Peyer's patch (tissue), 4 donors: Measurements from ENCODE around the gene TMEM92. TPM values are rescaled to one million over a fixed set of nuclear protein-coding genes. Genes with fewer than 3 reads are reported as not detected.
"Not testable (repeated sequence)": the region's sequence is repeated elsewhere in the genome, so short reads cannot be mapped to it uniquely, and the experiment has no call there.

ENCODE experiments used
- DNase-seq, 3 donors: peaks; one replicate each; pipeline ENCODE4 v3.0.0-alpha.2; 2017 to 2019
- H3K27ac ChIP-seq, 4 donors: fragments of 200-600 bp; sonication (generic); one replicate each; pipeline ENCODE4 v1.5.1; 2016 to 2019
- H3K27me3 ChIP-seq, 2 donors: fragments of 200-600 bp; sonication (generic); one replicate each; pipeline ENCODE4 v1.5.1; 2019
- H3K36me3 ChIP-seq, 3 donors: fragments of 200-600 bp; sonication (generic); one replicate each; pipeline ENCODE4 v1.5.1; 2016 to 2019
- H3K4me1 ChIP-seq, 4 donors: fragments of 200-600 bp; sonication (generic); one replicate each; pipeline ENCODE4 v1.5.1; 2016 to 2019
- H3K4me3 ChIP-seq, 4 donors: fragments of 200-600 bp; sonication (generic); 1 replicate in 3 of 4; 2 replicates in 1 of 4; pipeline ENCODE4 v1.5.1; 2016 to 2019; ENCODE audit warnings: mild to moderate bottlenecking in 1 of 4
- H3K9me3 ChIP-seq, 4 donors: fragments of 200-600 bp; sonication (generic); one replicate each; pipeline ENCODE4 v1.5.1; 2016 to 2019; ENCODE audit warnings: mild to moderate bottlenecking in 1 of 4
- POLR2A ChIP-seq, 2 donors: fragments of 450-650 bp; IDR thresholded peaks; one replicate each; pipeline ENCODE4 v1.5.1; 2017; ENCODE audit warnings: antibody characterized with exemption in 2 of 2, mild to moderate bottlenecking in 2 of 2, moderate library complexity in 2 of 2
- total RNA-seq, 4 donors: library from RNA; depleted of rRNA; stranded (reverse); fragments of >200 nt; gene quantifications; one replicate each; pipeline ENCODE4 v1.1.0, GENCODE V29; 2016
- TF ChIP-seq, protein P1 (sequence below), 6 experiments: fragments of 450-650 bp in 4 of 6; fragments of 200-600 bp in 2 of 6; sonication (generic) in 1 of 6; IDR thresholded peaks; one replicate each; pipeline ENCODE4 v1.5.1; 2017 to 2019; ENCODE audit warnings: antibody characterized with exemption in 6 of 6, mild to moderate bottlenecking in 3 of 6, moderate library complexity in 1 of 6

The TMEM92 gene
- total RNA-seq, 4 donors from 2014 or later: 0.83 to 86.0 (median 50.6) TPM

DNA sequence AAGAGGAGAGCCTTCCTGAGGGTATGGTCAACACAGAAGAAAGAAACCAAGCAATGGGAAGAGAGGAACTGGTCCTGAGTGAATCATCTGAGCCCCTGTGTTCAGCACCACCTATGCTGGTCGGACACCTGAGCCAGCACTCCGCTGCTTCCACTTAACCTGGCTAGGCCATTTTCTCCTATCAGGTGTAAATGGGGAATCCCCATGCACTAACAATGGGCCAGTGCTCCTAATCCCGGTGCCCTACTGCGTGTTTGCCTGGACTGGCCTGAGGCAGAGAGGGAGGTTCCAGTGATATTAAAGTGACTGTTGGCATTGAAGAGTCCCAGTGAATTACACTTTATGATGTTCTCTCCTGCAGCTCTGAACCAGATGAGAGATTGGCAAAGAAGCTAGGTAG is 37.2 kb downstream of the TMEM92 start:
- Histone ChIP-seq H3K9me3 (no peaks in the 10 kb centered on the region), H3K4me3 (no peak overlapping the region), H3K27me3 (no peaks in the 10 kb centered on the region), H3K36me3 (no peaks in the 10 kb centered on the region), H3K4me1 (no peaks in the 10 kb centered on the region), H3K27ac (no peak overlapping the region)
- no peak for DNase-seq
- TF ChIP-seq, protein P1, sequence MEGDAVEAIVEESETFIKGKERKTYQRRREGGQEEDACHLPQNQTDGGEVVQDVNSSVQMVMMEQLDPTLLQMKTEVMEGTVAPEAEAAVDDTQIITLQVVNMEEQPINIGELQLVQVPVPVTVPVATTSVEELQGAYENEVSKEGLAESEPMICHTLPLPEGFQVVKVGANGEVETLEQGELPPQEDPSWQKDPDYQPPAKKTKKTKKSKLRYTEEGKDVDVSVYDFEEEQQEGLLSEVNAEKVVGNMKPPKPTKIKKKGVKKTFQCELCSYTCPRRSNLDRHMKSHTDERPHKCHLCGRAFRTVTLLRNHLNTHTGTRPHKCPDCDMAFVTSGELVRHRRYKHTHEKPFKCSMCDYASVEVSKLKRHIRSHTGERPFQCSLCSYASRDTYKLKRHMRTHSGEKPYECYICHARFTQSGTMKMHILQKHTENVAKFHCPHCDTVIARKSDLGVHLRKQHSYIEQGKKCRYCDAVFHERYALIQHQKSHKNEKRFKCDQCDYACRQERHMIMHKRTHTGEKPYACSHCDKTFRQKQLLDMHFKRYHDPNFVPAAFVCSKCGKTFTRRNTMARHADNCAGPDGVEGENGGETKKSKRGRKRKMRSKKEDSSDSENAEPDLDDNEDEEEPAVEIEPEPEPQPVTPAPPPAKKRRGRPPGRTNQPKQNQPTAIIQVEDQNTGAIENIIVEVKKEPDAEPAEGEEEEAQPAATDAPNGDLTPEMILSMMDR (IDR thresholded peaks at IDR 0.05): no peak
- no peak for TF ChIP-seq POLR2A (IDR thresholded peaks at IDR 0.05)

DNA sequence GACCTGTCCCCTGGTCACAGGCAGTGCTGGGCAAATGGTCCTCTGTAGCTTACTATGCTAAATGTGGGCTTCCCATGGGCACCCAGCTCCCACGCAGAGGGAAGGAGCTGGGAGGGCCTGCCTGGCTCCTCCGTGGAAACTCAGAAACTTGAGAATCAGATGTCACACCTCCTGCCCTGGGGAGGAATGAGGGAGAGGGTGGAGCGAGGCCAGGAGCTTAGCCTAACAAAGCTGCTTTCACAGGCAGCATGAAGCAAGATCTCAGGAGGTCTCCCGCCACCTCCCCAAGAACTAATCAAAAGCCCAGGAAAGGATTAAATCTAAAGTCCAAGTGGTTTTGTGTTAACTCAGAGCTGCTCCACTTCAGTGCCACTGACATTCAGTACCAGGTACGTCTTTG is 38.0 kb downstream of the TMEM92 start:
- H3K27me3 ChIP-seq: no peaks in the 10 kb centered on the region
- TF ChIP-seq POLR2A (IDR thresholded peaks at IDR 0.05): no peak
- TF ChIP-seq, protein P1 (IDR thresholded peaks at IDR 0.05): no peak
- no peak overlapping the region for H3K4me3 ChIP-seq
- H3K4me1 ChIP-seq: no peaks in the 10 kb centered on the region
- H3K36me3 ChIP-seq: no peaks in the 10 kb centered on the region
- no peak for DNase-seq
- no peak overlapping the region for H3K27ac ChIP-seq
- H3K9me3 ChIP-seq: no peaks in the 10 kb centered on the region

DNA sequence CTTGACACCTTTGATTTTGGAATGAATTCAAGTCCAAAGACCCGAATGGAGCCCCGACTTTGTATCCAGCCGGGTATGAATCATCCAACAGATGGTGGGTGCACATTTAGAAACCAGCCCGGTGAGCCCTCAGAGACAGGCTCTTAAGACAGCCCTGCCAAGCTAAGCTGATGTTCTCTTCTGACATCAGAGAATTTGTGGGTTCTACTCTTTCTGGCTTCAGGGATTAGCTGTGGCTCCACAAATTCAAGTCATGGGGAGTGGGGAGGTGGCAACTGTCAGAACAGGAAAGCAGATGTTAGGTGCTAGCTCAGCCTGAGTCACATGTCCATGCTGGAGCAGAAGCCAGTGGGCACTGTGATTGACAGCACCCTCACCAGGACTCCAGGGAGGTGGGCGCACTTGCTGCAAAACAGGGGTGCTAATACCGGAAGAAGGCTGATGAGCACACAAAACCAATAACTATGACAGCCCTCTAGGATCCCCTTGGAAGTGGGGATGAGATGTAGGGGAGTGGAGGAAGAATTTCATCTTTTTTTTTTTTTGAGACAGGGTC is 40.3 kb downstream of the TMEM92 start:
- DNase-seq: no peak
- Histone ChIP-seq H3K9me3 (no peaks in the 10 kb centered on the region), H3K36me3 (no peaks in the 10 kb centered on the region), H3K27me3 (no peaks in the 10 kb centered on the region), H3K27ac (no peak overlapping the region), H3K4me1 (no peaks in the 10 kb centered on the region), H3K4me3 (no peak overlapping the region)
- no peak for TF ChIP-seq POLR2A (IDR thresholded peaks at IDR 0.05)
- TF ChIP-seq, protein P1 (IDR thresholded peaks at IDR 0.05): no peak

DNA sequence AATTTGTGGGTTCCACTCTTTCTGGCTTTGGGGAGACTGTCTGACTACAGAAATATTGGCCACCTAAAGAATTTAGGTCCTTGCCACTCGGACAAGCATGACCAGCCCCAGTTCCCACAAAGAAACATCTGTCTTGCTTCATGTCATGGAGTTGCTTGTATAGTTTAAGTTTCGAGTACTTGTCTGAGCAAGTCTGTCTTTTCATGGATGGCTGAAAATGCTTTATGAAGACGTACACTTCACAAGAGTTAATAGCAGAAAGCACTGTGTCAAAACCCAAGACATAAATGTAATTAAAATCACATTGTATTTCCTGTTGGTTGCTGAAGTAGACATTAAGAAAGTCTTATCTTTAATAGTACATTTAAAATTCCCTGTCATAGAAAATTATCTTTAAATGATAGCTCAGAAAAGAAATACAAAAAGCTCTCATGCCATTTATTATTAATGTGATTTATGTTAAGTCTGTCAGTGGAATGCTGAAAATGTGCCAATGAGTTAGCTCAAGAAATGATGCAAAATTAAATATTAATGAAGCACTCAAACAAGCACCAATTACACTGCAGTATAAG is 41.8 kb downstream of the TMEM92 start:
- no peaks in the 10 kb centered on the region for H3K36me3 ChIP-seq
- H3K4me3 ChIP-seq: no peak overlapping the region
- DNase-seq: no peak
- no peaks in the 10 kb centered on the region for H3K9me3 ChIP-seq
- no peaks in the 10 kb centered on the region for H3K4me1 ChIP-seq
- TF ChIP-seq, protein P1 (IDR thresholded peaks at IDR 0.05): no peak
- no peak for TF ChIP-seq POLR2A (IDR thresholded peaks at IDR 0.05)
- H3K27me3 ChIP-seq: no peaks in the 10 kb centered on the region
- no peak overlapping the region for H3K27ac ChIP-seq

DNA sequence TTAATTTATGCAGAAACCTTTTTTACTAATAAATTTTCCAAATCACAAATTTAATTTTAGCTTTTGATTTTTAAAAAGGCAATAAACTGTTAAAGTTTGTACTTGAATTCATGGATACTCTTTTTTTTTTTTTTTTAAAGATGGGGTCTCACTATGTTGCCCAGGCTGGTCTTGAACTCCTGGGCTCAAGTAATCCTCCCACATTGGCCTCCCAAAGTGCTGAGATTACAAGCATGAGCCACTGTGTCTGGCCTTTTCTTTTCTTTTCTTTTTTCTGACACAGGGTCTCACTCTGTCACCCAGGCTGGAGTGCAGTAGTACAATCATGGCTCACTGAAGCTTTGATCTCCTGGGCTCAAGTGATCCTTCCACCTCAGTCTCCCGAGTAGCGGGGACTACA is 42.4 kb downstream of the TMEM92 start:
- DNase-seq, H3K4me3 ChIP-seq, H3K9me3 ChIP-seq, H3K27me3 ChIP-seq, H3K36me3 ChIP-seq, H3K27ac ChIP-seq, H3K4me1 ChIP-seq: not testable (repeated sequence)

DNA sequence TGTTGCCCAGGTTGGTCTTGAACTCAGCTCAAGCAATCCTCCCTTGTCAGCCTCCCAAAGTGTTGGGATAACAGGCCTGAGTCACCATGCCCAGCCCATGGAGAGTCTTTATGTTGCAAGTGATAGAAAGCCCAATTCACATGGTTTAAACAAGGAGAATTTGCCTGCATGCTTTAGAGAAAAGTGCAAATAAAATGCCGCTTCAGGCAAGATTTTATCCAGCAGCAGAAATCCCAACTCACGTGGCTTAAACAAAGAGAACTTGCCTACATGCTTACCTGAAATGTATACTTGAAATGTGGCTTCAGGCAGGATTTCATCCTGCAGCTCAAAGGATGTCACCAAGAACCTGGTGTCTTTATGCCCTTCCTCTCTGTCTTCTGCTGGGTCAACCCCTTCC is 42.9 kb downstream of the TMEM92 start:
- Histone ChIP-seq H3K4me1 (no peaks in the 10 kb centered on the region), H3K9me3 (no peaks in the 10 kb centered on the region), H3K4me3 (no peak overlapping the region), H3K36me3 (no peaks in the 10 kb centered on the region), H3K27me3 (no peaks in the 10 kb centered on the region), H3K27ac (no peak overlapping the region)
- DNase-seq: no peak
- no peak for TF ChIP-seq POLR2A (IDR thresholded peaks at IDR 0.05)
- TF ChIP-seq, protein P1 (IDR thresholded peaks at IDR 0.05): no peak
